Spleen (tissue), 7 donors: ENCODE results near the gene SPIRE1.

Source experiments
- POLR2A ChIP-seq, 3 donors: fragments of 450-650 bp; IDR thresholded peaks; one replicate each; pipeline ENCODE4 v1.5.1; 2017; ENCODE audit warnings: antibody characterized with exemption in 3 of 3, mild to moderate bottlenecking in 1 of 3
- POLR2AphosphoS5 ChIP-seq, 3 donors: sonication (generic); formaldehyde crosslinking; IDR thresholded peaks; one replicate each; pipeline ENCODE4 v1.5.1; 2017; ENCODE audit warnings: antibody characterized with exemption in 3 of 3
- TF ChIP-seq, protein P1 (sequence below), 11 experiments: fragments of 200-600 bp in 7 of 11; fragments of 450-650 bp in 4 of 11; sonication (generic) in 4 of 11; IDR thresholded peaks in 8 of 11; conservative IDR thresholded peaks in 3 of 11; 1 replicate in 7 of 11; 2 replicates in 4 of 11; pipeline versions ENCODE4 v1.4.0 to v1.8.0; 2016 to 2021; ENCODE audit warnings: antibody characterized with exemption in 11 of 11, inconsistent platforms in 4 of 11, mild to moderate bottlenecking in 1 of 11
- donor health status: DM: no; HTN: no; CAD: no; lungs with moderate emphysema.
- donor health status: DM: no; HTN: no; CAD: no.
- donor health status: DM: no; HTN: no; CAD: no.

DNA sequence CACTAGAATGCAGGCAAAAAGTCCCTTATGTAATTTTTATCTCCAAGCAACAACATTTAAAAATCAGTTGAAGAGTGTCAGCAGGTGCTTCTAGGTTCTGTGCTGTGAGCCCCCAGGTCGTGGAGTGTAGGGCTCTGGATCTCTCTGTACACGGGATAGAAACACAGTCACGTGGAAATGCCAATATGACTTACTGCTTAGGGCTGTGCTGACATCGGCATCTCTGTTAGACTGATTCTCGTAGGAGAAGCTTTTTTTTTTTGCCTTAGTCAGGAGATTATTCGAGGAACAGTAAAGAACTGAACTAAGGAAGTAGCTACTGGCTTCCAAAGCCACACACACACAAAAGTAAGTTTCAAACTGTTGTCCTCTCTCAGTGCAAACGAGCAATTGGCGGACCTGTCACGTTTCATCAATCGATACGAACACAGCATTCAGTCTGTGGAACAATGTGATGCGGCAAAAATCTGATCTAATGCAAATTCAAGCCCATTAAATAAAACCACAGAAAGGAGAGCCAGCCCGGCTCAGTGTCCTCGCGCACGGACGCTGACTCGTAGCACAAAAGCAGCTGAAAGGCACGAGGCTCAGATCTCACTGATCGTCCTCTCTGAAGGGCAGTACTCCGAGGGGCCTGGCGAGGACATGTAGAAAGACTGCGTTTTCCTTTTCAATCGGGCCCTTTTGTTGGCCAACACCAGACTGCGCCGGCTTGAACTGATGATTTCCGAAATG is 208.7 kb downstream of the SPIRE1 start:
- TF ChIP-seq, protein P1, sequence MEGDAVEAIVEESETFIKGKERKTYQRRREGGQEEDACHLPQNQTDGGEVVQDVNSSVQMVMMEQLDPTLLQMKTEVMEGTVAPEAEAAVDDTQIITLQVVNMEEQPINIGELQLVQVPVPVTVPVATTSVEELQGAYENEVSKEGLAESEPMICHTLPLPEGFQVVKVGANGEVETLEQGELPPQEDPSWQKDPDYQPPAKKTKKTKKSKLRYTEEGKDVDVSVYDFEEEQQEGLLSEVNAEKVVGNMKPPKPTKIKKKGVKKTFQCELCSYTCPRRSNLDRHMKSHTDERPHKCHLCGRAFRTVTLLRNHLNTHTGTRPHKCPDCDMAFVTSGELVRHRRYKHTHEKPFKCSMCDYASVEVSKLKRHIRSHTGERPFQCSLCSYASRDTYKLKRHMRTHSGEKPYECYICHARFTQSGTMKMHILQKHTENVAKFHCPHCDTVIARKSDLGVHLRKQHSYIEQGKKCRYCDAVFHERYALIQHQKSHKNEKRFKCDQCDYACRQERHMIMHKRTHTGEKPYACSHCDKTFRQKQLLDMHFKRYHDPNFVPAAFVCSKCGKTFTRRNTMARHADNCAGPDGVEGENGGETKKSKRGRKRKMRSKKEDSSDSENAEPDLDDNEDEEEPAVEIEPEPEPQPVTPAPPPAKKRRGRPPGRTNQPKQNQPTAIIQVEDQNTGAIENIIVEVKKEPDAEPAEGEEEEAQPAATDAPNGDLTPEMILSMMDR (IDR thresholded peaks at IDR 0.05 in 8 of 11, conservative IDR thresholded peaks at IDR 0.05 in 3 of 11) = no peak
- TF ChIP-seq POLR2A (IDR thresholded peaks at IDR 0.05) = no peak
- TF ChIP-seq POLR2AphosphoS5 (IDR thresholded peaks at IDR 0.05) = no peak
